ENCODE results near the gene SUSD4.

SUSD4 gene

GRCh38 chr1:223329664-223330415 lies 34.1 kb downstream of the SUSD4 start:
- DNase-seq (ENCODE audit: low spot score) = no peak

- DNase-seq (ENCODE audit: low spot score) = no peak
Observed at GRCh38 chr1:223329252-223329651, 34.7 kb downstream of the SUSD4 start.

- no peak for DNase-seq (ENCODE audit: low spot score)
Observed at GRCh38 chr1:223328566-223328965, 35.4 kb downstream of the SUSD4 start.

GRCh38 chr1:223326776-223327175 lies 37.2 kb downstream of the SUSD4 start:
- no peak for DNase-seq (ENCODE audit: low spot score)

GRCh38 chr1:223323491-223324484 lies 40.2 kb downstream of the SUSD4 start:
- DNase-seq (ENCODE audit: low spot score) = no peak

- DNase-seq (ENCODE audit: low spot score) = no peak
Observed at GRCh38 chr1:223322868-223323267, 41.1 kb downstream of the SUSD4 start.

- no peak for DNase-seq (ENCODE audit: low spot score)
Observed at GRCh38 chr1:223320959-223321358, 43.0 kb downstream of the SUSD4 start.

GRCh38 chr1:223319905-223320580 lies 43.9 kb downstream of the SUSD4 start:
- no peak for DNase-seq (ENCODE audit: low spot score)

GRCh38 chr1:223319398-223319797 lies 44.6 kb downstream of the SUSD4 start:
- DNase-seq (ENCODE audit: low spot score) = no peak

- DNase-seq (ENCODE audit: low spot score) = no peak
Observed at GRCh38 chr1:223316082-223316481, 47.9 kb downstream of the SUSD4 start.

- DNase-seq (ENCODE audit: low spot score) = no peak
Observed at GRCh38 chr1:223315665-223316064, 48.3 kb downstream of the SUSD4 start.

- no peak for DNase-seq (ENCODE audit: low spot score)
Observed at GRCh38 chr1:223313415-223313754, 50.6 kb downstream of the SUSD4 start.

GRCh38 chr1:223312705-223313414 lies 51.1 kb downstream of the SUSD4 start:
- DNase-seq (ENCODE audit: low spot score) = no peak

GRCh38 chr1:223312273-223312672 lies 51.7 kb downstream of the SUSD4 start:
- no peak for DNase-seq (ENCODE audit: low spot score)

- DNase-seq (ENCODE audit: low spot score) = no peak
Observed at GRCh38 chr1:223311826-223312225, 52.1 kb downstream of the SUSD4 start.

- no peak for DNase-seq (ENCODE audit: low spot score)
Observed at GRCh38 chr1:223308136-223308535, 55.8 kb downstream of the SUSD4 start.

GRCh38 chr1:223307544-223307943 lies 56.4 kb downstream of the SUSD4 start:
- DNase-seq (ENCODE audit: low spot score) = no peak

GRCh38 chr1:223304931-223305330 lies 59.0 kb downstream of the SUSD4 start:
- DNase-seq (ENCODE audit: low spot score) = no peak

GRCh38 chr1:223301371-223301770 lies 62.6 kb downstream of the SUSD4 start:
- DNase-seq (ENCODE audit: low spot score) = no peak

GRCh38 chr1:223299553-223299952 lies 64.4 kb downstream of the SUSD4 start:
- no peak for DNase-seq (ENCODE audit: low spot score)

- peak; percentile 65 for DNase-seq (ENCODE audit: low spot score)
Observed at GRCh38 chr1:223298701-223299100, 65.3 kb downstream of the SUSD4 start.

- no peak for DNase-seq (ENCODE audit: low spot score)
Observed at GRCh38 chr1:223297800-223298199, 66.2 kb downstream of the SUSD4 start.
